PC-9 (cell line): ENCODE data around the gene RAMP1. TPM values are rescaled to one million over a fixed set of nuclear protein-coding genes. Genes with fewer than 3 reads are reported as not detected.

Source experiments
- BruUV-seq: library from RNA; stranded (reverse); fragments of 400-500 nt; replicated peaks from 2 replicates; lab custom pipeline; 2021; lab: Mats Ljungman, UMichigan
- CTCF ChIA-PET: fragments of 300-600 bp; sonication (Branson Sonifier 250); formaldehyde crosslinking; loops from one replicate; lab custom pipeline; 2022; ENCODE audit warnings: antibody characterized with exemption; lab: Charles Lee
- POLR2A ChIA-PET: fragments of 300-600 bp; sonication (Branson Sonifier 250); formaldehyde crosslinking; loops from one replicate; lab custom pipeline; 2022; ENCODE audit warnings: antibody characterized with exemption; ENCODE audit not compliant: unreplicated experiment; lab: Charles Lee
- DNase-seq, 2 experiments: peaks; one replicate each; pipeline versions ENCODE4 v3.0.0 to v3.0.0-alpha.2; 2015 to 2022; ENCODE audit warnings: mixed read lengths in 1 of 2
- H2AFZ ChIP-seq: fragments of 200-600 bp; sonication (generic); 2 replicates; pipeline ENCODE4 v1.8.1; 2017; ENCODE audit warnings: antibody characterized with exemption
- H3F3A ChIP-seq: fragments of 200-600 bp; sonication (generic); 2 replicates; pipeline ENCODE4 v1.8.1; 2017; ENCODE audit warnings: antibody characterized with exemption, mild to moderate bottlenecking, low read depth; ENCODE audit not compliant: insufficient read depth
- H3K27ac ChIP-seq: fragments of 200-600 bp; sonication (generic); 2 replicates; pipeline ENCODE4 v1.6.1; 2016; ENCODE audit warnings: mixed run types
- H3K27me3 ChIP-seq: fragments of 200-600 bp; sonication (generic); 2 replicates; pipeline ENCODE4 v1.6.1; 2016; ENCODE audit warnings: low read depth, mixed run types; ENCODE audit not compliant: insufficient read depth
- H3K36me3 ChIP-seq: fragments of 200-600 bp; sonication (generic); 2 replicates; pipeline ENCODE4 v1.6.1; 2016; ENCODE audit warnings: low read depth, mixed run types
- H3K4me1 ChIP-seq: fragments of 200-600 bp; sonication (generic); replicated peaks from 2 replicates; pipeline ENCODE4 v1.6.1; 2016; ENCODE audit warnings: mixed run types; ENCODE audit not compliant: insufficient read depth
- H3K4me2 ChIP-seq: fragments of 200-600 bp; sonication (generic); 2 replicates; pipeline ENCODE4 v1.6.1; 2017; ENCODE audit warnings: mixed run types
- H3K4me3 ChIP-seq: fragments of 200-600 bp; sonication (generic); 2 replicates; pipeline ENCODE4 v1.6.1; 2016; ENCODE audit warnings: mixed run types
- H3K79me2 ChIP-seq: fragments of 200-600 bp; sonication (generic); 2 replicates; pipeline ENCODE4 v1.6.1; 2017; ENCODE audit warnings: low read depth, mixed run types
- H3K9me2 ChIP-seq: fragments of 200-600 bp; sonication (generic); 2 replicates; pipeline ENCODE4 v1.8.1; 2017; ENCODE audit warnings: mild to moderate bottlenecking; ENCODE audit not compliant: insufficient read depth
- H3K9me3 ChIP-seq: fragments of 200-600 bp; sonication (generic); 2 replicates; pipeline ENCODE4 v1.8.1; 2016; ENCODE audit warnings: low read depth; ENCODE audit not compliant: insufficient read depth
- H4K20me1 ChIP-seq: fragments of 200-600 bp; sonication (generic); 2 replicates; pipeline ENCODE4 v1.8.1; 2017; ENCODE audit not compliant: insufficient read depth
- CTCF ChIP-seq: fragments of 200-600 bp; sonication (generic); conservative IDR thresholded peaks from 2 replicates; pipeline ENCODE4 v1.6.1; 2017; ENCODE audit warnings: mixed run types, antibody characterized with exemption, mild to moderate bottlenecking, moderate library complexity
- EZH2 ChIP-seq: fragments of 200-600 bp; sonication (generic); IDR thresholded peaks from 2 replicates; pipeline ENCODE4 v1.8.0; 2017; ENCODE audit warnings: antibody characterized with exemption, low read depth
- intact Hi-C: fragments of 100-400 bp; cut with micrococcal nuclease; formaldehyde crosslinking; loops from one replicate; pipeline ENCODE4 v1.10.0; 2022; ENCODE audit not compliant: unreplicated experiment
- total RNA-seq: library from RNA; stranded (reverse); gene quantifications from 2 replicates; pipeline ENCODE4 v1.2.3, GENCODE V29; 2021

Gene RAMP1
- total RNA-seq, 1 experiment from 2014 or later = 48.7 TPM

GRCh38 chr2:237877576-237878307 lies 18.3 kb downstream of the RAMP1 start:
- H3K27ac ChIP-seq = no peak overlapping the region
- intact Hi-C loops = no loop called here
- peaks cover 26% of the 10 kb centered on the region; the same call in 1 of the 2 replicates for H3F3A ChIP-seq
- H4K20me1 ChIP-seq = no peaks in the 10 kb centered on the region
- no TSS peak for BruUV-seq
- no peak overlapping the region for H3K4me3 ChIP-seq
- POLR2A ChIA-PET = no interaction called here
- H3K4me2 ChIP-seq = no peak overlapping the region
- peaks cover 38% of the 10 kb centered on the region for H3K4me1 ChIP-seq
- H3K9me2 ChIP-seq = no peaks in the 10 kb centered on the region
- H2AFZ ChIP-seq = no peak overlapping the region
- no peak for DNase-seq
- no peaks in the 10 kb centered on the region for H3K27me3 ChIP-seq
- CTCF ChIA-PET = no interaction called here
- no peaks in the 10 kb centered on the region for H3K36me3 ChIP-seq
- H3K9me3 ChIP-seq = no peaks in the 10 kb centered on the region
- TF ChIP-seq CTCF (no peak), EZH2 (no peak)
- H3K79me2 ChIP-seq = peaks cover 31% of the 10 kb centered on the region

- Histone ChIP-seq H3K4me2 (no peak overlapping the region), H3K27me3 (no peaks in the 10 kb centered on the region), H3F3A (peaks cover 23% of the 10 kb centered on the region; the same call in 1 of the 2 replicates), H3K79me2 (peaks cover 23% of the 10 kb centered on the region), H3K9me3 (no peaks in the 10 kb centered on the region), H3K36me3 (no peaks in the 10 kb centered on the region), H3K9me2 (no peaks in the 10 kb centered on the region), H3K27ac (peak overlapping the region; percentile 29; the same call in 1 of the 2 replicates), H4K20me1 (no peaks in the 10 kb centered on the region), H3K4me3 (no peak overlapping the region), H2AFZ (no peak overlapping the region), H3K4me1 (peaks cover 30% of the 10 kb centered on the region)
- ChIA-PET CTCF (no interaction called here), POLR2A (no interaction called here)
- BruUV-seq = no TSS peak
- intact Hi-C loops = no loop called here
- TF ChIP-seq EZH2 (no peak), CTCF (no peak)
- no peak for DNase-seq
Observed at GRCh38 chr2:237878321-237879057, 19.1 kb downstream of the RAMP1 start.

GRCh38 chr2:237879058-237879430 lies 19.6 kb downstream of the RAMP1 start:
- Histone ChIP-seq H3K4me3 (no peak overlapping the region), H3K79me2 (peaks cover 19% of the 10 kb centered on the region; the same call in 1 of the 2 replicates), H3K36me3 (no peaks in the 10 kb centered on the region), H3K27ac (peak overlapping the region; percentile 29; the same call in 1 of the 2 replicates), H4K20me1 (no peaks in the 10 kb centered on the region), H3K9me3 (no peaks in the 10 kb centered on the region), H3K27me3 (no peaks in the 10 kb centered on the region), H3K9me2 (no peaks in the 10 kb centered on the region), H3K4me1 (peaks cover 25% of the 10 kb centered on the region), H2AFZ (no peak overlapping the region), H3F3A (peaks cover 19% of the 10 kb centered on the region; the same call in 1 of the 2 replicates), H3K4me2 (no peak overlapping the region)
- no peak for DNase-seq
- ChIA-PET CTCF (no interaction called here), POLR2A (no interaction called here)
- intact Hi-C loops = no loop called here
- BruUV-seq = no TSS peak
- TF ChIP-seq EZH2 (no peak), CTCF (no peak)
